GM18498 (cell line): ENCODE measurements around the gene NME7.
"Not testable (repeated sequence)": the region's sequence is repeated elsewhere in the genome, so short reads cannot be mapped to it uniquely, and the experiment has no call there.

ENCODE experiments used
- ATAC-seq: cut with Tn5 transposase; IDR thresholded peaks from one replicate; pipeline ENCODE4 v1.9.1; 2021; ENCODE audit warnings: mild to moderate bottlenecking, moderate library complexity; ENCODE audit not compliant: unreplicated experiment

NME7 gene

DNA sequence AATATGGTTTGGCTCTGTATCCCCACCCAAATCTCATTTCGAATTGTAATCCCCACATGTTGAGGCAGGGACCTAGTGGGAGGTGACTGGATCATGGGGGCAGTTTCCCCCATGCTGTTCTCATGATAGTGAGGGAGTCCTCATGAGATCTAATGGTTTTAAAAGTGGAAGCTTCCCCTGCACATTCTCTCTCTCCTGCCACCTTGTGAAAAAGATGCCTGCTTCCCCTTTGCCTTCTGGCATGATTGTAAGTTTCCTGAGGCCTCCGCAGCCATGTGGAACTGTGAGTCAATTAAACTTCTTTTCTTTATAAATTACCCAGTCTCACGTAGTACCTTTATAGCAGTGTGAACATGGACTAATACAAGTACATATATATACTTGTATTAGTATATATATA is 25.5 kb downstream of the NME7 start:
- ATAC-seq = not testable (repeated sequence)

DNA sequence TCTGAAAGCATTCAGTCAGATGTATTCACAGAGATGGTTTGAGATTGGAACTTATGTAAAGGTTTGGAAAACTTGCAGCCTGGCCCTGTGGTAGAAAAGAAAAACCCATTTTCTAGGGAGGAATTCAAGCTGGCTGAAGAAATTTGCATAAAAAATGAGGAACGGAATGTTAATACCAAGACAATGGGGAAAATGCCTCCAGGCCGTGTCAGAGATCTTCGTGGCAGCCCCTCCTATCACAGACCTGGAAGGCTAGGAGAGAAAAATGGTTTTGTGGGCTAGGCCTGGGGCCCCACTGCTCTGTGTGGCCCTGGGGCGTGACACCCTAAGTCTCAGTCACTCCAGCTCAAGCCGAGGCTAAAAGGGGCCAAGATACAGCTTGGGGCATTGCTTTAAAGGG is 26.7 kb downstream of the NME7 start:
- no peak for ATAC-seq

DNA sequence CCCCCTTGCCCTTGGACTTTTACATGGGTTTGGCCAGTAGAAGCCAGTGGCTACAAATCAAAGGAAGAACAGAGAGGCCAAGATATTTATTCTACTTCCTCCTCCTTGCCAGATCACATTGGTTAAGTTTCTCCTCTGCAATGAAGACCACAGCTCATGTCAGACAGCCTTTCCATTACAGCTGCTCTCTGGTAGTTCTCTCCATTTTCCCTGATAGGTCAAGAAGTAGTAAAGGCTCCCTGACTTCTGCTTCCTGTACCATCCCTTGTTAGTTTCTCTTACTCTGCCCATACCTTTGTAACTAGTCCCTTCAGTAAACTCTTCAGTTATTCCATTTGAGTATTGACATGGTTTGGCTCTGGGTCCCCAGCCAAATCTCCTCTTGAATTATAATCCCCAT is 27.8 kb downstream of the NME7 start:
- no peak for ATAC-seq

- ATAC-seq = no peak
These were observed 29.0 kb downstream of the NME7 start for GRCh38 chr1:169338617-169339016.

- ATAC-seq = not testable (repeated sequence)
These were observed 30.5 kb downstream of the NME7 start for GRCh38 chr1:169336947-169337715.

- ATAC-seq = not testable (repeated sequence)
These were observed 32.9 kb downstream of the NME7 start for GRCh38 chr1:169334727-169335126.

- ATAC-seq = no peak
These were observed 36.7 kb downstream of the NME7 start for GRCh38 chr1:169330927-169331326.

GRCh38 chr1:169329383-169329782 is 38.2 kb downstream of the NME7 start:
- ATAC-seq = no peak

DNA sequence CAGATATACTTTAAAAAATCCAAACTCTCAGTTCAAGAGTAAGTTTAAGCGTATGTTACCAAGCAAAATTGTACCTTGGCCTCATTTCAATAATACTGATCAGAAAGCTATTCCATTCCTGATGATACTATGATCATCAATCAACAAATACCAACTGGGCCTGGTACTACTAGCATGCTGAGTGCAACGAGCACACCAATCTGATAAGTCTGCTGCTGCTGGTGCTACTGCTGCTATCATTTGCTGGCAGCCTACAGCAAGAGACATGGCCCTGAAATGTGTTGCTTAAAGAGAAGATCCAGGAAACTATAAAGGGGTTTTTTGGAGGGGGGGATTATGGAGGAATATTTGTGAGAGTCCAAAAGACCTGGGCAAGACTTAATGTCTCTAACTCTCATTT is 39.7 kb downstream of the NME7 start:
- no peak for ATAC-seq

DNA sequence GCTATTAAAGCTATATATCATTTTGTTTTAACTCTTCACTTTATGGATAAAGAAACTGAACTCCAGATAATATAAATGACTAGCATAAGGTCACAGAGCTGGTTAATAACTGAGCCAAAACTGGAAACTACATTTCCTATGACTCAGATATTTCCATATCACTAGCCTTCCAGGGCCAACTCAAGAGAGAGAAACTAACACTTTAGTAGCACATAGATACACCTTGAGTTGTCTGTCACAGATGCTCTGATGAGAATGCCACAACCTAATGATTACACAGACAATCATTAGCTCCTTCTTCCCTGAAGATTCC is 40.7 kb downstream of the NME7 start:
- peak; percentile 97 for ATAC-seq

- peak; percentile 47 for ATAC-seq
These were observed 41.2 kb downstream of the NME7 start for GRCh38 chr1:169326261-169326955.

- ATAC-seq = no peak
These were observed 42.5 kb downstream of the NME7 start for GRCh38 chr1:169325117-169325516.

DNA sequence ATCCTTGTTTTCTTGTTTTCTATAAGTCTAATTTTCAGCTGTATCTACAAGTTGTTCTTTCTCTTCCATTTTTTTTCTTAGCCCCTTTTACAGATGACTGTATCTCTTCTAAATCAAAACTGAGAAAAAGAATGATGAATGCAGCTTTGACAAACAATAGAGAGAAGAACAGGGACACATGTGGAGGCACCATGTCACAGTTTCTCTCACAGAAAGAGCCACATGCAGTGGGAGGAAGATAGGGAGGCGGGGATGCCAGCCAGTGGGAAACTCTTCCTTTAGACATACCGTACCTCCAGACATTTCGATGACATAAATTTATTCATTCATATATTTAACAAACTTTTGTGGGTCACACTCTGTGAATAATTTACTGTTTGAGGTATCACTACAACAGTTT is 45.5 kb downstream of the NME7 start:
- ATAC-seq = no peak

DNA sequence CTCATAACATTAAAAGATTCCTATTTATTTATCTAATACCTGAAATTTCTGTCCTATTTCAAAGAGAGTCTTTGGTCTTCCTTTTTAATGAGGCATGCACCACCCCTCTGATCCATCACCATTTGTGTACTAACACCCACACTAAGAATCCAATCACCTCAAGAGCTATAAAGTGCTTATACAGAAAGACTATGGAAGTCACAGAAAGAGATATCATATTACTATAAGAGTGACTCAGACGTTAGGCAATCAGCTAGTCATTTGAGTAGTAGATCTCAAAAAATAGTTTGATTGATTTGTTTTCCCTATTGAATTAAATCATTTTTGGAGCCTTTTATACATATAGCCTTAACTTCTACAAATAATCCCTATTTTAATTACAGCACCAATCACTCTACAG is 46.1 kb downstream of the NME7 start:
- no peak for ATAC-seq

GRCh38 chr1:169318536-169319244 is 48.9 kb downstream of the NME7 start:
- ATAC-seq = no peak

DNA sequence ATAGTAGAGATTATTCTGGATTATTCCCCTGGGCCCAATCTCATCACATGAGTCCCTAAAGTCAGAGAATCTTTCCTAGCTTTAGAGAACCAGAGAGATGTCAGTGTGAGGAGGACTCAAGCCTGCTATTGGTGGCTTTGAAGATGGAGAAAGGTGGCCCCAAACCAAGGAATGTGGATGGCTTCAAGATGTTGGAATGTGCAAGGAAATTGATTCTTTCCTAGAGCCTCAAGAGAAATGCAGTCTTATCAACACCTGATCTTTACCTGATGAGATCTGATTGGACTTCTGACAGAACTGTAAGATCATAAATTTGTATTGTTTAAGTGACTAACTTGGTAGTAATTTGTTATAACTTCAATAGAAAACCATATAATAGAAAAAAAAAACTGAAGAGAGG is 51.0 kb downstream of the NME7 start:
- no peak for ATAC-seq

GRCh38 chr1:169312084-169312954 is 55.3 kb downstream of the NME7 start:
- no peak for ATAC-seq

GRCh38 chr1:169309178-169310166 is 58.1 kb downstream of the NME7 start:
- ATAC-seq = peak; percentile 77

GRCh38 chr1:169308313-169309039 is 59.1 kb downstream of the NME7 start:
- ATAC-seq = no peak
